HCEC 1CT (cell line): ENCODE measurements around the gene LAG3.

Experiments
- DNase-seq: peaks from one replicate; pipeline ENCODE4 v3.0.0-alpha.2; 2017

The LAG3 gene

GRCh38 chr12:6772726-6773589, 638 bp downstream of the LAG3 start:
- DNase-seq = no peak

GRCh38 chr12:6773590-6774351, 1.5 kb downstream of the LAG3 start:
- no peak for DNase-seq

DNA sequence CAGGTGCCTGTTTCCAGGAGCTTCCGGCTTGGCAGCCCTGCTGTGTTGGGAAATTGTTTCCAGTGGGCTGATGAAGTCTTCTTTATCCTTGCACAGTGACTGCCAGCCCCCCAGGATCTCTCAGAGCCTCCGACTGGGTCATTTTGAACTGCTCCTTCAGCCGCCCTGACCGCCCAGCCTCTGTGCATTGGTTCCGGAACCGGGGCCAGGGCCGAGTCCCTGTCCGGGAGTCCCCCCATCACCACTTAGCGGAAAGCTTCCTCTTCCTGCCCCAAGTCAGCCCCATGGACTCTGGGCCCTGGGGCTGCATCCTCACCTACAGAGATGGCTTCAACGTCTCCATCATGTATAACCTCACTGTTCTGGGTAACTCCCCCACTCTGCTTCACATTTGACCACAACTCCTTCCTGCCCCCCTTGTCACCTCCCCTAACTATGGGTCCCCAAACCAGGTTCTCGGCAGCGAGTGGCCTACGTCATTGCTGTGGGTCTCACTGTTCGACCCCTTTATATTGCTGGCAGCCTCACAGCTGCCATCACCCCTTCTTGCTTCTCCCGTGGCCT, 2.3 kb downstream of the LAG3 start:
- DNase-seq = no peak

DNA sequence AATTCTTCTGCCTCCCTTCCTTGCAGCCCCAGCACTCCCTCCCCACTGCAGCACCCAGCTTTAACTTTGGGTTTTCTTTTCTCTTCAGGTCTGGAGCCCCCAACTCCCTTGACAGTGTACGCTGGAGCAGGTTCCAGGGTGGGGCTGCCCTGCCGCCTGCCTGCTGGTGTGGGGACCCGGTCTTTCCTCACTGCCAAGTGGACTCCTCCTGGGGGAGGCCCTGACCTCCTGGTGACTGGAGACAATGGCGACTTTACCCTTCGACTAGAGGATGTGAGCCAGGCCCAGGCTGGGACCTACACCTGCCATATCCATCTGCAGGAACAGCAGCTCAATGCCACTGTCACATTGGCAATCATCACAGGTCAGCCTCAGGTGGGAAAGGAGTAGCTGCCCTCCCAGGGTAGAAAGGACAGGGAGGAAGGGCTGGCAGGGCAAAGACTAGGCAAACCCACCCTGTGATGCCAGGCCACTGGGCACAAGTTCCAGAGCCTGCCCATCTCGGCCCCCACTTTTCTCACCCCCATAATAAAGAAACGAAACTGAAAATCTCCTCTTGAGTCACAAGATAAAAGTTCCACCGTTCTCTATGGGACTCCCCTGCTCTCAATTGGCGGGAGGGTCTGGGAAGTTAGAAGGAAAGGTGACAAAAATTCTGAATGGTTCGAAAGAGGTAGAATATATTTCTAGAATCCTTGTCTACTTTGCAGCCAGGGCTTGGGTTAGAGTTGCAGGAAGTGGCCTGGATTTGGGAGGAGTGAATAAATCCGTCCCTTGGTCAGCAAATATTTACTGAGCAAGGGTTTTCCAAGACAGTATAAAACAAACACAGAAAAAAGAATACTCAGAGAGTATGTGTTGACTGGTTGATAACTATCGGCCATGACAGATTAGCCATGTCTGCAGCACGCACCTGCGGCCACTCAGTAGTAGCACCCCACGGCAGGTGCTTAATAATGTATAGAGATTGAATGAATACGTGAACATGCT, 3.2 kb downstream of the LAG3 start:
- DNase-seq = no peak

GRCh38 chr12:6777386-6777785, 5.1 kb downstream of the LAG3 start:
- no peak for DNase-seq

DNA sequence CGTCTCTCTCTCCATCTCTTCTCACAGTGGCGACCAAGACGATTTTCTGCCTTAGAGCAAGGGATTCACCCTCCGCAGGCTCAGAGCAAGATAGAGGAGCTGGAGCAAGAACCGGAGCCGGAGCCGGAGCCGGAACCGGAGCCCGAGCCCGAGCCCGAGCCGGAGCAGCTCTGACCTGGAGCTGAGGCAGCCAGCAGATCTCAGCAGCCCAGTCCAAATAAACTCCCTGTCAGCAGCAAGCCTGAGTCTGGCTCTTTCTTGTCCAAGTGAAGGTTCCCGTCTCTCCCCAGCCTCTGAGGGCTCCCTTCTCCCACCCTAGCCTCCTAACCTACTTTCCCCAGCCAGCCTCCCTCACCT, 5.9 kb downstream of the LAG3 start:
- DNase-seq = no peak

GRCh38 chr12:6778574-6779550, 6.5 kb downstream of the LAG3 start:
- DNase-seq = peak; percentile 88

GRCh38 chr12:6779708-6780432, 7.5 kb downstream of the LAG3 start:
- no peak for DNase-seq

- no peak for DNase-seq
Observed at GRCh38 chr12:6780573-6780972, 8.3 kb downstream of the LAG3 start.

- DNase-seq = no peak
Observed at GRCh38 chr12:6782119-6782518, 9.8 kb downstream of the LAG3 start.

DNA sequence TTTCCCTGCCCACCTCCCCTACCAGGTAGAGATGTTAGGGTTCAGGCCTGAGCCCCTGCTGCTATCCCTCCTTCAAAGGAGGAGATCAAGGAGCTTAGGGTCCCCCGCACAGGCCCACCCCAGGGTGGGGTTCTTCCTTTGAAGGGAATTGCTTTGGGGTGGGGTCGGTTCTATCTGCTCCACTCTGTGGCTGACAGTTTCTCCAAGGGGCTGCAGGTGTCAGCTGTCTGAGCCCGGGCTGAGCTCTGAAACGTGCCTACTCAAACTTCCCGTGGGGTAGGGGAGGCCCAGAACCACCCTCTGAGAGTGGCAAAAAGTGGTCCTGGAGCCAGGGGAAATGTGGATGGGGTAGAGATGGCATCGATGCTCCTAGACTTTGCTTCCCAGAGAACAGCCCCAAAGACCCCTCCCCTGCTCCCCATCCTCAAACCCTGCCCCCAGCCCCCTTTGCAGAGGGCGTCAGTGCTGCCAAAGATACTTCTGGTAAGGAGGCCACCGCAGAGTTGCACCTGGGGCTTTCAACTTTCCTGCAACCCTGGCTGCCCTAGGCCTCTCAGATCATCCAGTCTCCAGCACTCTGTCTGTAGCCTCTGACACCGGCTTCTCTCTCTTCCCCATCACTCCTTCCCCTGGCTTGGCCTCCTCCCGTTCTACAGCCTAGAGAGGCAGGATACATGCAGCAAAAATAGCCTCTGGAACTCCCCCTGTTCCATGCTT, 10.7 kb downstream of the LAG3 start:
- no peak for DNase-seq

- DNase-seq = no peak
Observed at GRCh38 chr12:6783828-6784227, 11.5 kb downstream of the LAG3 start.

DNA sequence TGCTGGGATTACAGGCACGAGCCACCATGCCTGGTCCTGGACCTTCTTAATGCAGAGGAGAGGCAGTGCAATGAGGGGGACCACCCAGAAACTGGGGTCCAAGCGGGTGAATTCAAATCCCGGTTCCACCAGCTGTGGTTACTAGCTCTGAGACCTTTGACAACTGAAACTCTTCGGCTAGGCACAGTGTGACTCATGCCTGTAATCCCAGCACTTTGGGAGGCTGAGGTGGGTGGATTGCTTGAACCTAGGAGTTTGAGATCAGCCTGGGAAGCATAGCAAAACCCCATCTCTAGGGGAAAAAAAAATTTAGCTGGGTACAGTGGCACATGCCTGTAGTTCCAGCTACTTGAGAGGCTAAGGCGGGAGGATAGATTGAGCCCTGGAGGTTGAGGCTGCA, 12.0 kb downstream of the LAG3 start:
- peak; percentile 30 for DNase-seq

GRCh38 chr12:6784761-6785160, 12.4 kb downstream of the LAG3 start:
- DNase-seq = no peak

GRCh38 chr12:6786416-6787094, 14.2 kb downstream of the LAG3 start:
- no peak for DNase-seq

- DNase-seq = no peak
Observed at GRCh38 chr12:6787309-6787708, 15.0 kb downstream of the LAG3 start.

- DNase-seq = no peak
Observed at GRCh38 chr12:6788972-6789924, 16.9 kb downstream of the LAG3 start, which contains the start of gene CD4. CD4 (plus strand) TSS chr12:6789528; CDS start chr12:6800139, 10,611 bp downstream.

DNA sequence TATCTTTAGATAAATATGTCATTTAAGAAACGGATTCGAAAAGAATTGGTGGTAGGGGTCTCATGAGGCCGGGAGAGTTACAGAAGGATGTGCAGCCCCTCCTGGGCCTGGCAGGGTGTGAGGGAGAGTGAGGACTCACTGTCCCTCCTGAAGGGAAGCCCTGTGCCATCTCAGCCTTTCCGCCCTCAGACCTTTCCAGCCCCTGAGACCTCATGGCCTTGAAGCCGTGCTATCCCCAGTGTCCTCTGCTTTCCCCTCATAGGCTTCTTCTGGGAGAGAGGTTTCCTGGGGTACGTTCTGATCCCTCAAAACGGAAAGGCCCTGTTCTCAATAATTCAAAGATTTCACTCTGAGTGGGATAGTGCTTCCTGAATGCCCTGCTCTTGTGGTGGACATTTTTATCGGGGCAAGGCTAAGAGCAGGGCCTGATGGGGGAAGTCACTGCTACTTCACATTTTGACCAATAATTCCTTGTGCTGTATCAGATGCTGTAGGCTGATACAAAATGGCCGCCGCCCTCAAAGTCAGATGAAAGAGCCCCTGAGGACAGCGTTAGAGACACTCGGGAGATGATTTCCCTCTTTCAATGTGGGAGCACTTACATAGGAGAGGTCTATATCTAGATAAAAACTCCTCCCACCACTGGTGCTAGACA, 18.3 kb downstream of the LAG3 start:
- no peak for DNase-seq
